Right renal pelvis (tissue), 4 donors: ENCODE measurements around the gene GSTP1. TPM values are rescaled to one million over a fixed set of nuclear protein-coding genes. Genes with fewer than 3 reads are reported as not detected.
A peak's percentile ranks its signal among the peaks of the same experiment; 100 is the strongest.
"Not testable (repeated sequence)": the region's sequence is repeated elsewhere in the genome, so short reads cannot be mapped to it uniquely, and the experiment has no call there.

Experiments used
- DNase-seq, 4 donors: peaks; one replicate each; pipeline ENCODE4 v3.0.0-alpha.2; 2013; ENCODE audit warnings: low read depth in 4 of 4, low spot score in 3 of 4, missing footprints in 1 of 4
- polyA plus RNA-seq, 4 donors: library from polyadenylated mRNA; unstranded; fragments of 120-200 nt; gene quantifications; one replicate each; pipeline ENCODE4 v1.2.1, GENCODE V29; 2013; ENCODE audit not compliant: insufficient read length in 4 of 4

Gene GSTP1
- polyA plus RNA-seq, 4 donors, result 756 to 1,003 (median 789) TPM

DNA sequence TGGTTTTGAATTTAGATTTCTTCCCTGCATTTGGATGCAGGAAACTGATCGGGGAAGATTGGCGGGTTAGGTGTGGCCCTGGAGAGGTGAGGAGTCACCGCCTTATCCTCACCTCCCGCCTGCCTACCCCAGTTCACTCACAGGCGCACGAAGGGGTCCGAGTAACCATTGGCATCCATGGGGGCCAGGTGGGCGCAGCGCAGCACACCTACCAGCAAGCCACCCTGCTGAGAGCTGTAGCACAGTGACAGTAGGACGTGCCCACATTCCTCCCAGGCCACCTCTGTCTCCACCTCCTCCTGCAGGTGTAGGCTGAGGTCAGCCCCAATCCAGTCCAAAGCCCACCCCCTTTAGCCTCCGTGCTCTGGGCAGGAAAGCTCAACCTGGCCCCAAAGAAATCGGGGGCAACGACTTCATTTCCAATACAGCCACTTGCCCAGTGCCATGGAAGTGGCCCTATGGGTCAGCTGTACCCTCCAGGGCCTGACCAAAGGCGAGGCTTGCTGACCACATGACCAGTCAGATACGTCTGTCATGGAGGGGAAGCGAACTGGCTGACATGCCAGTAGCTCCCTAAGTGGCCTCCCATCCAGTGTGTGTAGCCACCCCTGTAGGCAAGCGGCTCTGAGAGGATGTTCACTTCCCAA is 29.8 kb downstream of the GSTP1 start:
- no peak for DNase-seq

DNA sequence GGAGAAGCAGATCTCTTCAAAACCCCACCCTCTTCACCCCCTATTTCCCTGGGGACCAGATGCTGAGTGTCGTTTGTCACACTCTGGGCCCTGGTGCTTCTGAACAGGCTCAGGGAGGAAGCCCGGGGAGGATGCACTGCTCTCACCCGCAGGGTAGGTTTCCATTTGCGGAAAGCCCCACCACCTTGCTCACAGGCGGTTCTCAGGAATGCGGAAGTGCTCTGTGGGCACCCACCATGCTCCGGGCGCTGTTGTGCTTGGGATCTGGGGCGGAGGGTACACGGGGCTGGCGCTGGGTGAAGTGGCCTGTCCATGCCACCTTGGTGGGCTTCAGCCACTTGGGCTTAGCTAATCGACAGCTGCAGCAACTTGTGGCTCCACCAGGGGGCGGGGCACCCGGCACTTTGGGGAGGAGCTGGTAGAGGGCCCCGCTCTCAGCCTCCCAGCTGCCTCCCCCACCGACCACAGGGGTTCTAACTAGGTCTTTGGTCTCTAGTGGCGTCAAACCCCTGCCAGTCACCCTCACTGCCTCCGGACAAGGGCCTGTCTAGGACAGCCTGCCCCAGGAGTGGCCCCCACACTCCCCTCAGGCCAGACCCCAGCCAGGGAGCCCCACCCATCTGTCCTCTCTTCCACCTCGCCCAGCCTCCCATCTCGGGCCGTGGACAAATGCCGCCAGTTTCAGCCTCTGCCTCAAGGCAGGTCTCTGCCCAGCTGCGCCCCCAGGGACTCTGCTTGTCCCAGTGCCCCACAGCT is 30.5 kb downstream of the GSTP1 start:
- DNase-seq, result peak in 1 of 4 donors; percentile 16

DNA sequence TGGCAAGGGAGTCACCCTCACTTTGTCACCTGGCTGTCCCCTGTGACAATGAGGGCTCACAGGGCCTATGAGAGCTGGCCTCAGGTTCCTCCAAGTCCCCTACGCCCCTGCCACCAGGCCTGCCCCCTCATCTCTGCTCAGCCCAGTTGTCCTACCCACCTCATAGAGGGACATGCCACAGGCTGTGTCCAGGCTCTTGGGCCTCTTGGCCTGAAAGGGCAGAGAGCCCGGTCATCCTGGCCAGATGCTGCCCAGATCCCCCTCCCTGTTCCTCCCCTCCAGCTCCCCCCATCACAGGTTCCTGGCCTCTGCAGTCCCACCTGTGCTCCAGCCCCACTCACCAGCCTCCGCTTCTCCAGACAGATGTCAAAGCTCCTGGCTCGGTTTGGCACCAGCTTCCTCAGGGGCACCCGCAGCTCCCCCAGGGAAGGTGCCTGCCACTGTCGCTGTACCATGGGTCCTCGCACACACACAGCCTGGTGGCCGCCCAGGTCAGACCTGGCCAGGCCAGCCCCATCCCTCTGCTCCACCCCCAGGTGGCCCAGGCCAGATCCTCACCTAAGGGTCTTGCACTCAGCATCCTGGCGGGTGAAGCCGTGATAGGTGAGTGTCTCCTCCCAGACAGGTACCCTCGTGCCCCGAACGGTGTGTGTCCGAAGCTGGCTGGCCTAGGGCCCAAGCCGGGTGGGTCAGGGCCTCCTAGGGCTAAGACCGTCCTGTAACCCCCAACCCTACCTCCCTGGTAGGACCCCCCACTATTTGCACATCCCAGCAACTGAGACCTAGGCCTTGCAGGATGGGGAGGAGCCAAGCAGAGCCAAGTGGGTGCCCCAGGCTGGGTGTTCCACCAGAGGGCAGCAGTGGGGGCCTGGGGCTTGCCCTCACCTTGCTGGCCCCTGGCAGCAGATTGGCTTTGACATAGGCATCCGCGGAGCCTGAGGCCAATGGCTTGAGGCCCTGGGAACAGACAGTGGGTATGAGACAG is 31.4 kb downstream of the GSTP1 start:
- no peak for DNase-seq

DNA sequence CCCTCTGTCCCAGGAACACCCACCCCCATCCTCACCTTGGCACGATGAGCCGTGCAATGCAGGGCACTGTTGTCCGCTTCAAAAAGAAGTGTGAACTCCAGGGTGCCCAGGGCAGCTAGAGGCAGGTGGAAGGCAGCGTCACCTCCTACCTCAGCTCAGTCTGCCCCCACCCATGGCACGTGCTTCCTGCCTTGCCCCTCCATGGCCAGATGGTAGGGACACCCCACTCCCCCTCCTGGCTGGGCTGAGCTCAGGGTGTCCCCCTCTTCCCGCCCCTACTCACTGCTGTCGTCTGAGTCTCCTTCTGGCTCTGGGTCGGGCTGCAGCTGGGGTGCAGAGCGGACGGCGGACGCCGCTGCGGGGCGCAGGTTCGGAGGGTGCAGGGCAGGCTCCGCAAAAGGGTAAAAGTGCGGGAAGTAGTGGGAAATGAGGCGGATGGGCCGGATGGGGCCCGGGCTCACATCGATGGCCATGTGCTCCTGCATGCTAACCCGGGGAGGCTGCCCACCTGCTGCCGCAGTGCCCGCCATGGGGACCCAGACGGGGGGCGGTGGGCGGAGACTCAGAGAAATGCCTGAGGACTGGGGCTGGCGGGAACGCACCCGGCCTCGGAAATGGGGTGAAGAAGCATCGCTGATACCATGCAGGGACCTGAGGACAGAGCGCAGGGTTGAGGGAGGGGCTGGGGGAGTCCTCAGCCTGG is 32.3 kb downstream of the GSTP1 start:
- DNase-seq, result no peak

DNA sequence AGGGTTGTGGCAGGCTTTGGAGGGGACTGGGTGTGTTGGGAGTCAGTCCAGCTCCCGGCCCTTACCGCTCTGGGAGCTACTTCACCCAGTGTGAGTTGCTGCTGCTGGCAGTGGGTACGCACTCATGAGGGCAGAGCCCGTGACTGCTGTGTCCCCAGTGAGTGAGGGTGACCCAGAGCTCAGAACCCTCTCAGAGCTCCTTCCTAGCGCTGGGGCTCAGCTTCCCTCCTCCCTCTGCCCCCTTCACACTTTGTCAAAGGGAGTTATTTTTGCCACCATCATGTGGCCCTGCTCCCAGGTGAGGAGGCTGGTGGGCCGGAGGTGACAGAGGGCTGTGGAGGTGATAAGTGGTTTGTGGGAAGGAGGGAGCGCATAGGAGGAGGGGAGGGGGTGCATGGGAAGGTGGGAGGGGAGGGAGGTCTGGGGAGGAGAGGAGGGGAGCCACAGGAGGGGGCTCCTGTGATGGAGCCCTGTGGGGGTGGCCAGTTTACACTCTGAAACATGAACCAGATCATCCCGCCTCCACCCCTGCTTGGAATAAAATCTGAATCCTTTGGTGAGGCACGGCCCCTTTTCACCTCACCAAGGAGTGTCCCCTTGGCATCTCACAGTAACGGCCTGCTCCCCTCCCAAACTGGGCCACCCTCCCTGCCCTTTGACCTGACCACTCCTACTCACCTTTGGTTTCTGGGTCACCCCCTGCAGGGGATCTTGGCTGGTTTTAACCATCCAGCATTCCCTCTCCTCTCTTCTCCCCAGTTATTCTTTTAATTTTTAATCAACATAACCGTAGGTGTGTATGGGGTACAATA is 33.0 kb downstream of the GSTP1 start:
- DNase-seq, result no peak

DNA sequence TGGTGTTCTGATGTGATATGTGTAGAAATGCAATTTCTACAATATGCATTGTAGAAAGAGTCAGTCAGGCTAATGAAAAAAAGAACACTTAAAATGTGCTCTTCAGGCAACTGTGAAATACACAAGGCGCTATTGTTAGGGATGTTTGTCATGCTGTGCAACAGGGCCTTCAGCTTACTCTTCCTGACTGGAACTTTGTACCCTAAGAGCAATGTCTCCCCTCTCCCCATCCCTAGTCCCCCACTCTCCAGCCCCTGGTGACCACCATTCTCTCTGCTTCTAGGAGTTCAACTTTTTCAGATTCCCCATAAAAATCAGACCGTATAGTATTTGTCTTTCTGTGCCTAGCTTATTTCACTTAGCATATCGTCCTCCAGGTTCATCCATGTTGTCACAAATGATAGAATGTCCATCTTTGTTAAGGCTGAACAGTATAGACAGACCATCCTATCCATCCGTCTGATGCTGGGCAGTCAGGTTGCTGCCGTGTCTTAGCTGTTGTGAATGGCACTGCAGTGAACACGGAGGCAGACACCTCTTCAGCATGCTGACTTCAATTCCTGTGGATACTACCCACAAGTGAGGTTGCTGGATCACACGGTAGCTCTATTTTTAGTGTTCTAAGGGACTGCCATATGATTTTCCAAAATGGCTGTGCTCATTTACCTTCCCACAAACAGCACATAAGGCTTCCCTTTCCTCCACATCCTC is 33.8 kb downstream of the GSTP1 start:
- DNase-seq, result no peak

DNA sequence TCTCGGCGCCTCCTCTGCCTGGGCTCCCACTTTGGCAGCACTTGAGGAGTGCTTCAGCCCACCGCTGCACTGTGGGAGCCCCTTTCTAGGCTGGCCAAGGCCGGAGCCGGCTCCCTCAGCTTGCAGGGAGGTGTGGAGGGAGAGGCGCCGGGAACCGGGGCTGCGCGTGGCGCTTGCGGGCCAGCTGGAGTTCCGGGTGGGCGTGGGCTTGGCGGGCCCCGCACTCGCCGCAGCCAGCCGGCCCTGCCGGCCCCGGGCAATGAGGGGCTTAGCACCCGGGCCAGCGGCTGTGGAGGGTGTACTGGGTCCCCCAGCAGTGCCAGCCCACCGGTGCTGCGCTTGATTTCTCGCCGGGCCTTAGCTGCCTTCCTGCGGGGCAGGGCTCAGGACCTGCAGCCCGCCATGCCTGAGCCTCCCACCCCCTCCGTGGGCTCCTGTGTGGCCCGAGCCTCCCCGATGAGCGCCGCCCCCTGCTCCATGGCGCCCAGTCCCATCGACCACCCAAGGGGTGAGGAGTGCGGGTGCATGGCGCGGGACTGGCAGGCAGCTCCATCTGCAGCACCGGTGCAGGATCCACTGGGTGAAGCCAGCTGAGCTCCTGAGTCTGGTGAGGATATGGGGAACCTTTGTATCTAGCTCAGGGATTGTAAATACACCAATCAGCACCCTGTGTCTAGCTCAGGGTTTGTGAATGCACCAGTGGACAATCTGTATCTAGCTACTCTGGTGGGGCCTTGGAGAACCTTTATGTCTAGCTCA is 35.5 kb downstream of the GSTP1 start:
- DNase-seq, result not testable (repeated sequence)

DNA sequence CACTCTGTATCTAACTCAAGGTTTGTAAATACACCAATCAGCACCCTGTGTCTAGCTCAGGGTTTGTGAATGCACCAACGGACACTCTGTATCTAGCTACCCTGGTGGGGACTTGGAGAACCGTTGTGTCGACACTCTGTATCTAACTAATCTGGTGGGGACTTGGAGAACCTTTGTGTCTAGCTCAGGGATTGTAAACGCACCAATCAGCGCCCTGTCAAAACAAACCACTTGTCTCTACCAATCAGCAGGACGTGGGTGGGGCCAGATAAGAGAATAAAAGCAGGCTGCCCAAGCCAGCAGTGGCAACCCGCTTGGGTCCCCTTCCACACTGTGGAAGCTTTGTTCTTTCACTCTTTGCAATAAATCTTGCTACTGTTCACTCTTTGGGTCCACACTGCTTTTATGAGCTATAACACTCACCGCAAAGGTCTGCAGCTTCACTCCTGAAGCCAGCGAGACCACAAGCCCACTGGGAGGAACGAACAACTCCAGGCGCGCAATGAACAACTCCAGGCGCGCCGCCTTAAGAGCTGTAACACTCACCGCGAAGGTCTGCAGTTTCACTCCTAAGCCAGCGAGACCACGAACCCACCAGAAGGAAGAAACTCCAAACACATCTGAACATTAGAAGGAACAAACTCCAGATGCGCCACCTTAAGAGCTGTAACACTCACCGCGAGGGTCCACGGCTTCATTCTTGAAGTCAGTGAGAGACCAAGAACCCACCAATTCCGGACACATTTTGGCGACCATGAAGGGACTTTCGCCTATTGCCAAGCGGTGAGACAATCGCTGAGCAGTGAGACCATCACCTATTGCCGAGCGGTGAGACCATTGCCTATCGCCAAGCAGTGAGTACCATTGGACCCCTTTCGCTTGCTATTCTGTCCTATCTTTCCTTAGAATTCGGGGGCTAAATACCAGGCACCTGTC is 36.3 kb downstream of the GSTP1 start:
- not testable (repeated sequence) for DNase-seq

DNA sequence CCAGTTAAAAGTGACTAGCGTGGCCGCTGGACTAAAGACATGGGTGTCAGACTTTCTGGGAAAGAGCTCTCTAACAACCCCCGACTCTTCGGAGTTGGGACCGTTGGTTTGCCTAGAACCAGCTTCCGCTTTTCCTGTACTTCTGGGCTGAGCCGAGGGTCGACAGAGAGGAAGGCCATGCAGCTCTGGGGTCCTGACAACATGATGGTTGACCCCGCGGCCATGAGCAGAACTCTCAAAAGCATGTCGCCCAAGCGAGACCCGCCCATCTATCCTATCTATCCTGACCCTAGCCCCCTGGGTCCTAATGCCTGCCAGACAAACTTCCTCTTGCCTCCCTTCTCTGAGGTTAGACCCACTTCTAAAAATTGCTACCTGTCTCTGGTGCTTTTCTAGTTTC is 37.0 kb downstream of the GSTP1 start:
- not testable (repeated sequence) for DNase-seq

DNA sequence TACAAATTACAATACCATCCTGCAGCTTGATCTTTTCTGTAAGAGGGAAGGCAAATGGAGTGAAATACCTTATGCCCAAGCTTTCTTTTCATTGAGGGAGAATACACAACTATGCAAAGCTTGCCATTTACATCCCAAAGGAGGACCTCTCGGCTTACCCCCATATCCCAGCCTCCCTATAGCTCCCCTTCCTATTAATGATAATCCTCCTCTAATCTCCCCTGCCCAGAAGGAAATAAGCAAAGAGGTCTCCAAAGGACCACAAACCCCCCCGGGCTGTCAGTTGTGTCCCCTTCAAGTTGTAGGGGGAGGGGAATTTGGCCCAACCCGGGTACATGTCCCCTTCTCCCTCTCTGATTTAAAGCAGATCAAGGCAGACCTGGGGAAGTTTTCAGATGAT is 38.3 kb downstream of the GSTP1 start:
- DNase-seq, result not testable (repeated sequence)

DNA sequence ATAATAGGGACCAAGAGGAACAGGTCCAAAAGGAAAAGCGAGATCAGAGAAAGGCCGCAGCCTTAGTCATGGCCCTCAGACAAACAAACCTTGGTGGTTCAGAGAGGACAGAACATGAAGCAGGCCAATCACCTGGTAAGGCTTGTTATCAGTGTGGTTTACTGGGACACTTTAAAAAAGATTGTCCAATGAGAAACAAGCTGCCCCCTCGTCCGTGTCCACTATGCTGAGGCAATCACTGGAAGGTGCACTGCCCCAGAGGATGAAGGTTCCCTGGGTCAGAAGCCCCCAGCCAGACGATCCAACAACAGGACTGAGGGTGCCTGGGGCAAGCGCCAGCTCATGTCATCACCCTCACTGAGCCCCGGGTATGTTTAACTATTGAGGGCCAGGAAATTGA is 39.3 kb downstream of the GSTP1 start:
- not testable (repeated sequence) for DNase-seq

DNA sequence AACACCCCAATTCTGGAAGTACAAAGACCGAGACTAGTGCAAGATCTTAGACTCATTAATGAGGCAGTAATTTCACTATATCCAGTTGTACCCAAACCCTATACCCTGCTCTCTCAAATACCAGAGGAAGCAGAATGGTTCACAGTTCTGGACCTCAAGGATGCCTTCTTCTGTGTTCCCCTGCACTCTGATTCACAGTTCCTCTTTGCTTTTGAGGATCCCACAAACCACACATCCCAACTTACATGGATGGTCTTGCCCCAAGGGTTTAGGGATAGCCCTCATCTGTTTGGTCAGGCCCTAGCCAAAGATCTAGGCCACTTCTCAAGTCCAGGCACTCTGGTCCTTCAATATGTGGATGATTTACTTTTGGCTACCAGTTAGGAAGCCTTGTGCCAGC is 40.2 kb downstream of the GSTP1 start:
- not testable (repeated sequence) for DNase-seq

DNA sequence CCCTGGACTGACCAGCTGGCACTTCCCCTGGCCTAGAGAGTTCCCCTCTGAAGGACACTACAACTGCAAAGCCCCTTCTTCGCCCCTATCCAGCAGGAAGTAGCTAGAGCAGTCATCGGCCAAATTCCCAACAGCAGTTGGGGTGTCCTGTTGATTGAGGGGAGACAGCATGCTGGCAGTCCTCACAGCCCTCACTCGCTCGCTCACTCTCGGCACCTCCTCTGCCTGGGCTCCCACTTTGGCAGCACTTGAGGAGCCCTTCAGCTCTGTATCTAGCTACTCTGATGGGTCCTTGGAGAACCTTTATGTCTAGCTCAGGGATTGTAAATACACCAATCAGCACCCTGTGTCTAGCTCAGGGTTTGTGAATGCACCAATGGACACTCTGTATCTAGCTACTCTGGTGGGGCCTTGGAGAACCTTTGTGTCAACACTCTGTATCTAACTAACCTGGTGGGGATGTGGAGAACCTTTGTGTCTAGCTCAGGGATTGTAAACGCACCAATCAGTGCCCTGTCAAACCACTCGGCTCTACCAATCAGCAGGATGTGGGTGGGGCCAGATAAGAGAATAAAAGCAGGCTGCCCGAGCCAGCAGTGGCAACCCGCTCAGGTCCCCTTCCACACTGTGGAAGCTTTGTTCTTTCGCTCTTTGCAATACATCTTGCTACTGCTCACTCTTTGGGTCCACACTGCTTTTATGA is 42.7 kb downstream of the GSTP1 start:
- not testable (repeated sequence) for DNase-seq

DNA sequence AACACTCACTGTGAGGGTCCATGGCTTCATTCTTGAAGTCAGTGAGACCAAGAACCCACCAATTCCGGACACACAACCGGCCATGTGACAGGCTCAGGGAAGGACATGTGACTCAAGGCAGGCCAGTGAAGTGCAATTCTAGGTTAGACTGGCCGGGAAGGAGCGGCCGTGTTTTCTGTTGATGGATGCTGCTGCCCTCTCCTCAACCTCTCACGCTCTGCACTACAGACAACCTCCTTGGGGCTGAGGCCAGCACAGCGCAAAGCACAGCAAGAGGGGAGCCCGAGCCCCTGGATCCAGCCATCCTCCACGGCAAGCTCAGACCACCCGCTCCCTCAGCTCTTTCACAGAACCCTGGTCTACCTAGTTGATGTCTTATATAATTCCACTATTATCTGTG is 43.4 kb downstream of the GSTP1 start:
- no peak for DNase-seq

DNA sequence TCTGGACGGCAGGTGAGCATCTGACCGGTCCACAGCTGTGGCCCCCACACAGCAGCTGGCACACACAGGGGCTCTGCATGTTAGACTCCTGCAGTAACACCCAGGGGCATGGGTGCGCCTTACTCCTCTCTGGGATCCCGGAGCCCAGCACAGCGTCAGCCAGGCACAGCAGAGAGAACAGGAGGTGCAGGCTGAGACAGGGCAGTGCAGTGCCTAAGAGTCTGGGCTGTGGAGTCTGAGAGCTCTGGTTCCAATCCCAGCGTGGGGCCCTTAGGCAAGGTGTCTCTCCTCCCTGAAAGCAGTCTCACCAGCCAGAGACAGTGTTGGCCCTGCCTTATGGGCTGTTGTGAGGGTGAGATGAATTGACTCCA is 43.8 kb downstream of the GSTP1 start:
- no peak for DNase-seq

DNA sequence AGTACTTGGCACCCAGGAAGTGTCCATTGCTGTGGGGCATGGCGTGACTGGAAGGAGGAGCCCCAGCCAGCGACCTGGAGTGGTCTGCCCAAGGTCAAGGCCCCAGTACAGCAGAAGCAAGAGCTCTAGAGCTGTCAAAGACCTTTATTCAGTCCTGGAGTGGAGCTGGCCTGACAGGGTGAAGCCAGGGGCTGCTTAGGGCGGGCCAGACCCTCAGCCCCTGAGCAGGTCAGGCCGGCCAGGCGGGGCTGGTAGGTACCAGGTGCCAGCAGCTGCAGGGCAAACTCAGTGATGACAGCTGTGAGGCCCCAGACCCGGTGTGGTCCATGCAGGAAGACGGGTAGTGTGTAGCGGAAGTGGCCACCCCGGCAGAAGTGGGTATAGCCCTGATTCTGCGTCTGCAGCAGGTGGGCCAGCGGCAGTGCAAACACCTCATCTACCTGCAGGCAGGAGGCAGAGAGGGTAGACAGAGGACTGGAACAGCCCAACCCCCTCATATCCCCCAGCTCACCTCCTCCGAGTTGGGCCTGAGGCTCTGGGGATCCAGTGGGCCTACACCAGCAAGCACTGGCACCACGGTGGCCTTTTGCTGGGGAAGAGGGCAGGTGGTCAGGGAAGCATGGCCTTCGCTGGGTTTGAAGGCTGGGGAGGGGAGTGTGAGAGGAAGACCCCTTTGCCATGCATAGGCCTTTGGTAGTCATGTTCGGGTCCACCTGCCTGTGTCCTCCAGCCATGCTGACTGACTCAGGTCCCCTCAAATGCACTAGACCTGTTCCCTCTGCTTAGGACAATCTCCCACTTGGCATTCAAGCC is 44.4 kb downstream of the GSTP1 start:
- no peak for DNase-seq
